CD4-positive, CD25-positive, alpha-beta regulatory T cell (primary cell): ENCODE measurements around the gene DOCK7. TPM values are rescaled to one million over a fixed set of nuclear protein-coding genes. Genes with fewer than 3 reads are reported as not detected.
"Not testable (repeated sequence)": the region's sequence is repeated elsewhere in the genome, so short reads cannot be mapped to it uniquely, and the experiment has no call there.

Experiments
- ATAC-seq, 2 donors: fragments of 150-1000 bp; cut with Tn5 transposase; one replicate each; pipeline ENCODE4 v1.10.0; 2021; ENCODE audit warnings: low read depth in 2 of 2, moderate number of reproducible peaks in 2 of 2, moderate library complexity in 1 of 2
- DNase-seq, 3 donors: peaks; one replicate each; pipeline versions ENCODE4 v3.0.0 to v3.0.0-alpha.2; 2012 to 2022; ENCODE audit warnings: mixed read lengths in 1 of 3
- H3K27ac ChIP-seq: one replicate; pipeline ENCODE4 v1.7.0; 2013; ENCODE audit warnings: mild to moderate bottlenecking, low read length; ENCODE audit not compliant: insufficient read depth, poor library complexity, severe bottlenecking
- H3K27me3 ChIP-seq: one replicate; pipeline ENCODE4 v1.7.0; 2013; ENCODE audit warnings: low read length; ENCODE audit not compliant: control insufficient read depth, insufficient read depth
- H3K36me3 ChIP-seq: one replicate; pipeline ENCODE4 v1.7.0; 2013; ENCODE audit warnings: mild to moderate bottlenecking, low read length, moderate library complexity; ENCODE audit not compliant: control insufficient read depth, insufficient read depth
- H3K4me1 ChIP-seq: 2 replicates; pipeline ENCODE4 v1.7.0; 2013; ENCODE audit warnings: mild to moderate bottlenecking, low read length; ENCODE audit not compliant: insufficient read depth, control insufficient read depth, poor library complexity, severe bottlenecking
- H3K4me3 ChIP-seq: one replicate; pipeline ENCODE4 v1.7.0; 2013; ENCODE audit warnings: low read depth, mild to moderate bottlenecking, low read length, moderate library complexity
- H3K9me3 ChIP-seq, 2 experiments: 1 replicate in 1 of 2; 2 replicates in 1 of 2; pipeline ENCODE4 v1.7.0; 2013; ENCODE audit warnings: low read length in 2 of 2, mild to moderate bottlenecking in 1 of 2, moderate library complexity in 1 of 2; ENCODE audit not compliant: control insufficient read depth in 2 of 2
- H3K27ac Mint-ChIP-seq, 3 donors: one replicate each; pipeline ENCODE4 v1.8.0; 2020 to 2022; ENCODE audit warnings: mild to moderate bottlenecking in 3 of 3, mixed read lengths in 3 of 3, moderate library complexity in 2 of 3
- H3K27me3 Mint-ChIP-seq: one replicate; pipeline ENCODE4 v1.8.0; 2022; ENCODE audit warnings: mild to moderate bottlenecking, mixed read lengths
- H3K36me3 Mint-ChIP-seq: one replicate; pipeline ENCODE4 v1.8.0; 2020; ENCODE audit warnings: mixed read lengths
- H3K4me1 Mint-ChIP-seq, 4 donors: one replicate each; pipeline ENCODE4 v1.8.0; 2020 to 2022; ENCODE audit warnings: mixed read lengths in 4 of 4, mild to moderate bottlenecking in 1 of 4
- H3K4me3 Mint-ChIP-seq, 4 donors: one replicate each; pipeline ENCODE4 v1.8.0; 2020 to 2022; ENCODE audit warnings: mild to moderate bottlenecking in 4 of 4, mixed read lengths in 4 of 4, moderate library complexity in 3 of 4
- H3K9me3 Mint-ChIP-seq, 7 donors: one replicate each; pipeline ENCODE4 v1.8.0; 2020 to 2022; ENCODE audit warnings: mixed read lengths in 7 of 7, mild to moderate bottlenecking in 3 of 7, moderate library complexity in 2 of 7
- polyA plus RNA-seq, 4 donors: library from polyadenylated mRNA; unstranded; fragments of 300-500 nt; fragmentation: Illumina TruSeq; gene quantifications; one replicate each; pipeline ENCODE4 v1.2.3, GENCODE V29; 2021
- total RNA-seq: library from RNA; stranded (reverse); gene quantifications from one replicate; pipeline ENCODE4 v1.2.3, GENCODE V29; 2022

The DOCK7 gene
- total and polyA plus RNA-seq, 5 donors from 2014 or later, result 1.8 to 5.8 (median 2.5) TPM

GRCh38 chr1:62628506-62628905 is 59.7 kb downstream of the DOCK7 start:
- Mint-ChIP-seq H3K4me1 (no peaks in the 10 kb centered on the region), H3K4me3 (no peak overlapping the region), H3K9me3 (peaks cover 0 to 1% (median 0%) of the 10 kb centered on the region in 7 donors), H3K27ac (no peak overlapping the region), H3K36me3 (peaks cover 23% of the 10 kb centered on the region), H3K27me3 (no peaks in the 10 kb centered on the region)
- Histone ChIP-seq H3K4me3 (no peak overlapping the region), H3K4me1 (no peaks in the 10 kb centered on the region), H3K27me3 (no peaks in the 10 kb centered on the region), H3K36me3 (peaks cover 3% of the 10 kb centered on the region), H3K27ac (no peak overlapping the region), H3K9me3 (no peaks in the 10 kb centered on the region)
- no peak for ATAC-seq
- no peak for DNase-seq

- DNase-seq (no peak), ATAC-seq (no peak)
- Mint-ChIP-seq H3K4me3 (no peak overlapping the region), H3K36me3 (peaks cover 12% of the 10 kb centered on the region), H3K4me1 (no peaks in the 10 kb centered on the region), H3K9me3 (no peaks in the 10 kb centered on the region), H3K27ac (no peak overlapping the region), H3K27me3 (no peaks in the 10 kb centered on the region)
- H3K4me1 ChIP-seq, result no peaks in the 10 kb centered on the region
- no peak overlapping the region for H3K4me3 ChIP-seq
- H3K27ac ChIP-seq, result no peak overlapping the region
- H3K36me3 ChIP-seq, result peaks cover 3% of the 10 kb centered on the region
- no peaks in the 10 kb centered on the region for H3K27me3 ChIP-seq
- no peaks in the 10 kb centered on the region for H3K9me3 ChIP-seq
Observed at GRCh38 chr1:62625415-62625814, 62.8 kb downstream of the DOCK7 start.

- DNase-seq (peak in 1 of 3 donors; percentile 23), ATAC-seq (no peak)
- no peaks in the 10 kb centered on the region for H3K36me3 ChIP-seq
- H3K9me3 ChIP-seq, result no peaks in the 10 kb centered on the region
- H3K4me3 ChIP-seq, result no peak overlapping the region
- no peak overlapping the region for H3K27ac ChIP-seq
- no peaks in the 10 kb centered on the region for H3K27me3 ChIP-seq
- H3K36me3 Mint-ChIP-seq, result peaks cover 10% of the 10 kb centered on the region
- no peak overlapping the region for H3K4me3 Mint-ChIP-seq
- H3K27ac Mint-ChIP-seq, result peak overlapping the region in 1 of 3 donors; percentile 16
- no peaks in the 10 kb centered on the region for H3K4me1 ChIP-seq
- no peaks in the 10 kb centered on the region for H3K9me3 Mint-ChIP-seq
- no peaks in the 10 kb centered on the region for H3K4me1 Mint-ChIP-seq
- H3K27me3 Mint-ChIP-seq, result no peaks in the 10 kb centered on the region
Observed at GRCh38 chr1:62621907-62622306, 66.3 kb downstream of the DOCK7 start.

GRCh38 chr1:62613890-62614289 is 74.3 kb downstream of the DOCK7 start:
- Mint-ChIP-seq H3K9me3 (no peaks in the 10 kb centered on the region), H3K4me1 (no peaks in the 10 kb centered on the region), H3K27ac (no peak overlapping the region), H3K27me3 (no peaks in the 10 kb centered on the region), H3K4me3 (no peak overlapping the region), H3K36me3 (no peaks in the 10 kb centered on the region)
- Histone ChIP-seq H3K27me3 (no peaks in the 10 kb centered on the region), H3K36me3 (no peaks in the 10 kb centered on the region), H3K9me3 (no peaks in the 10 kb centered on the region), H3K27ac (no peak overlapping the region), H3K4me1 (no peaks in the 10 kb centered on the region), H3K4me3 (no peak overlapping the region)
- ATAC-seq (no peak), DNase-seq (no peak)

GRCh38 chr1:62613325-62613727 is 74.9 kb downstream of the DOCK7 start:
- Histone ChIP-seq H3K27me3 (no peaks in the 10 kb centered on the region), H3K9me3 (no peaks in the 10 kb centered on the region), H3K4me3 (no peak overlapping the region), H3K4me1 (no peaks in the 10 kb centered on the region), H3K36me3 (no peaks in the 10 kb centered on the region), H3K27ac (no peak overlapping the region)
- H3K27ac Mint-ChIP-seq, result no peak overlapping the region
- no peak for DNase-seq
- H3K27me3 Mint-ChIP-seq, result no peaks in the 10 kb centered on the region
- no peaks in the 10 kb centered on the region for H3K4me1 Mint-ChIP-seq
- no peak overlapping the region for H3K4me3 Mint-ChIP-seq
- ATAC-seq, result no peak
- H3K9me3 Mint-ChIP-seq, result no peaks in the 10 kb centered on the region
- no peaks in the 10 kb centered on the region for H3K36me3 Mint-ChIP-seq

GRCh38 chr1:62612770-62613169 is 75.4 kb downstream of the DOCK7 start:
- DNase-seq (no peak), ATAC-seq (no peak)
- Histone ChIP-seq H3K27ac (no peak overlapping the region), H3K9me3 (no peaks in the 10 kb centered on the region), H3K4me3 (no peak overlapping the region), H3K27me3 (no peaks in the 10 kb centered on the region), H3K4me1 (no peaks in the 10 kb centered on the region), H3K36me3 (no peaks in the 10 kb centered on the region)
- Mint-ChIP-seq H3K27me3 (no peaks in the 10 kb centered on the region), H3K4me1 (no peaks in the 10 kb centered on the region), H3K4me3 (no peak overlapping the region), H3K27ac (no peak overlapping the region), H3K9me3 (no peaks in the 10 kb centered on the region), H3K36me3 (no peaks in the 10 kb centered on the region)

GRCh38 chr1:62610588-62610987 is 77.6 kb downstream of the DOCK7 start:
- not testable (repeated sequence) for H3K27ac ChIP-seq, H3K27me3 ChIP-seq, H3K27ac Mint-ChIP-seq, ATAC-seq, H3K27me3 Mint-ChIP-seq, H3K4me1 ChIP-seq, H3K9me3 ChIP-seq, H3K9me3 Mint-ChIP-seq, H3K4me1 Mint-ChIP-seq, H3K4me3 Mint-ChIP-seq, H3K4me3 ChIP-seq, H3K36me3 ChIP-seq, DNase-seq, H3K36me3 Mint-ChIP-seq

GRCh38 chr1:62608905-62609304 is 79.3 kb downstream of the DOCK7 start:
- no peak for ATAC-seq
- H3K4me1 Mint-ChIP-seq, result no peaks in the 10 kb centered on the region

More at GRCh38 chr1:62608905-62609304, 79.3 kb downstream of the DOCK7 start:
- Histone ChIP-seq H3K27ac (no peak overlapping the region), H3K4me1 (no peaks in the 10 kb centered on the region), H3K36me3 (no peaks in the 10 kb centered on the region), H3K4me3 (no peak overlapping the region), H3K9me3 (no peaks in the 10 kb centered on the region), H3K27me3 (no peaks in the 10 kb centered on the region)
- no peaks in the 10 kb centered on the region for H3K36me3 Mint-ChIP-seq
- H3K27ac Mint-ChIP-seq, result no peak overlapping the region
- no peak for DNase-seq
- no peak overlapping the region for H3K4me3 Mint-ChIP-seq
- no peaks in the 10 kb centered on the region for H3K27me3 Mint-ChIP-seq
- no peaks in the 10 kb centered on the region for H3K9me3 Mint-ChIP-seq
